Measurements from ENCODE around the gene SEMA4A. TPM values are rescaled to one million over a fixed set of nuclear protein-coding genes. Genes with fewer than 3 reads are reported as not detected.

The SEMA4A gene
- total RNA-seq, 2 experiments from 2014 or later, result 9.4 to 10.1 TPM

GRCh38 chr1:156148216-156148615, 5.2 kb upstream of the SEMA4A start:
- H3K9me3 Mint-ChIP-seq, result no peaks in the 10 kb centered on the region
- intact Hi-C loops (cut with DNase I, micrococcal nuclease), result loop anchor here in 1 of 2 experiments (5.0 kb wide), 1 partner anchor 44 kb away; the partner anchor contains the start of gene SLC25A44
- Histone ChIP-seq H3K4me3 (ENCODE audit: low read length) (no peak overlapping the region), H3K36me3 (ENCODE audit: insufficient read depth, low read length) (no peaks in the 10 kb centered on the region), H3K27ac (ENCODE audit: low read depth in 1 of 2, low read length in 2 of 2) (no peak overlapping the region), H3K4me1 (ENCODE audit: insufficient read depth, low read length) (peaks cover 31% of the 10 kb centered on the region), H3K27me3 (ENCODE audit: control insufficient read depth in 1 of 2, insufficient read depth in 2 of 2, low read length in 2 of 2) (no peaks in the 10 kb centered on the region), H3K9me3 (ENCODE audit: control insufficient read depth in 1 of 2, insufficient read depth in 1 of 2, low read length in 2 of 2) (no peaks in the 10 kb centered on the region)
- peak in 3 of 14 experiments; percentile 30 to 68 (median 61) for DNase-seq
- ChIA-PET POLR2A (no interaction called here), CTCF (interaction anchor here (2.4 to 3.8 kb wide), 2 partner anchors 52 to 77 kb away, joined by 14 to 31 read pairs; no protein-coding TSS in a partner anchor)
- no peak for TF ChIP-seq CTCF (IDR thresholded peaks at IDR 0.05)
- H3K4me3 Mint-ChIP-seq, result peak overlapping the region; percentile 43
- no peak for ATAC-seq (ENCODE audit: poor library complexity)
- H3K36me3 Mint-ChIP-seq (ENCODE audit: low read depth), result no peaks in the 10 kb centered on the region
- peak overlapping the region; percentile 28 for H3K27ac Mint-ChIP-seq
- peaks cover 24% of the 10 kb centered on the region for H3K4me1 Mint-ChIP-seq (ENCODE audit: low read depth)
- peaks cover 5% of the 10 kb centered on the region for H3K27me3 Mint-ChIP-seq

- Mint-ChIP-seq H3K36me3 (ENCODE audit: low read depth) (no peaks in the 10 kb centered on the region), H3K4me3 (no peak overlapping the region), H3K9me3 (no peaks in the 10 kb centered on the region), H3K27ac (no peak overlapping the region), H3K4me1 (ENCODE audit: low read depth) (peaks cover 34% of the 10 kb centered on the region), H3K27me3 (peaks cover 5% of the 10 kb centered on the region)
- no peak overlapping the region for H3K27ac ChIP-seq (ENCODE audit: low read depth in 1 of 2, low read length in 2 of 2)
- no peak for TF ChIP-seq CTCF (IDR thresholded peaks at IDR 0.05)
- no peak overlapping the region for H3K4me3 ChIP-seq (ENCODE audit: low read length)
- intact Hi-C loops (cut with DNase I, micrococcal nuclease), result loop anchor here in 1 of 2 experiments (5.0 kb wide), 1 partner anchor 43 kb away; the partner anchor contains the start of gene SLC25A44
- H3K4me1 ChIP-seq (ENCODE audit: insufficient read depth, low read length), result peaks cover 43% of the 10 kb centered on the region
- no peaks in the 10 kb centered on the region for H3K27me3 ChIP-seq (ENCODE audit: control insufficient read depth in 1 of 2, insufficient read depth in 2 of 2, low read length in 2 of 2)
- DNase-seq (peak in 1 of 14 experiments; percentile 63), ATAC-seq (ENCODE audit: poor library complexity) (no peak)
- ChIA-PET POLR2A (interaction anchor here (1.2 to 2.4 kb wide), 2 partner anchors 44 to 63 kb away, joined by 3 to 9 read pairs; partner anchors contain the start of genes PMF1 and SLC25A44), CTCF (interaction anchor here (2.2 to 2.8 kb wide), 2 partner anchors 53 to 76 kb away, joined by 8 to 13 read pairs; no protein-coding TSS in a partner anchor)
- H3K36me3 ChIP-seq (ENCODE audit: insufficient read depth, low read length), result no peaks in the 10 kb centered on the region
- H3K9me3 ChIP-seq (ENCODE audit: control insufficient read depth in 1 of 2, insufficient read depth in 1 of 2, low read length in 2 of 2), result no peaks in the 10 kb centered on the region
These were observed 3.7 kb upstream of the SEMA4A start for GRCh38 chr1:156149374-156150332.

GRCh38 chr1:156150333-156151011, 2.9 kb upstream of the SEMA4A start:
- H3K4me3 ChIP-seq (ENCODE audit: low read length), result no peak overlapping the region
- H3K27ac ChIP-seq (ENCODE audit: low read depth in 1 of 2, low read length in 2 of 2), result no peak overlapping the region
- H3K9me3 ChIP-seq (ENCODE audit: control insufficient read depth in 1 of 2, insufficient read depth in 1 of 2, low read length in 2 of 2), result no peaks in the 10 kb centered on the region
- no peaks in the 10 kb centered on the region for H3K36me3 ChIP-seq (ENCODE audit: insufficient read depth, low read length)
- H3K4me1 ChIP-seq (ENCODE audit: insufficient read depth, low read length), result peaks cover 47% of the 10 kb centered on the region
- peak in 1 of 14 experiments; percentile 67 for DNase-seq
- no peaks in the 10 kb centered on the region for H3K9me3 Mint-ChIP-seq
- no peak overlapping the region for H3K27ac Mint-ChIP-seq
- H3K36me3 Mint-ChIP-seq (ENCODE audit: low read depth), result no peaks in the 10 kb centered on the region
- peaks cover 42% of the 10 kb centered on the region for H3K4me1 Mint-ChIP-seq (ENCODE audit: low read depth)
- peaks cover 5% of the 10 kb centered on the region for H3K27me3 Mint-ChIP-seq
- no peak for ATAC-seq (ENCODE audit: poor library complexity)
- intact Hi-C loops (cut with DNase I, micrococcal nuclease), result no loop called here
- ChIA-PET POLR2A (interaction anchor here (2.4 kb wide), 1 partner anchor 62 kb away, joined by 9 read pairs; the partner anchor contains the start of gene PMF1), CTCF (interaction anchor here (2.2 to 2.8 kb wide), 2 partner anchors 54 to 75 kb away, joined by 8 to 13 read pairs; no protein-coding TSS in a partner anchor)
- H3K27me3 ChIP-seq (ENCODE audit: control insufficient read depth in 1 of 2, insufficient read depth in 2 of 2, low read length in 2 of 2), result no peaks in the 10 kb centered on the region
- H3K4me3 Mint-ChIP-seq, result no peak overlapping the region
- TF ChIP-seq CTCF (IDR thresholded peaks at IDR 0.05), result no peak
